HUES48 (cell line): ENCODE data around the gene SGCD.
"Not testable (repeated sequence)": the region's sequence is repeated elsewhere in the genome, so short reads cannot be mapped to it uniquely, and the experiment has no call there.

Source experiments
- H3K27ac ChIP-seq: one replicate; pipeline ENCODE4 v1.7.0; 2013; ENCODE audit warnings: low read depth, low read length, inconsistent platforms
- H3K27me3 ChIP-seq: 2 replicates; pipeline ENCODE4 v1.6.1; 2013; ENCODE audit warnings: mild to moderate bottlenecking, low read length; ENCODE audit not compliant: control insufficient read depth, insufficient read depth
- H3K36me3 ChIP-seq: 2 replicates; pipeline ENCODE4 v1.6.1; 2013; ENCODE audit warnings: low read length; ENCODE audit not compliant: control insufficient read depth, insufficient read depth
- H3K4me1 ChIP-seq: 2 replicates; pipeline ENCODE4 v1.6.1; 2013; ENCODE audit warnings: mild to moderate bottlenecking, low read length; ENCODE audit not compliant: control insufficient read depth, insufficient read depth
- H3K4me3 ChIP-seq: 2 replicates; pipeline ENCODE4 v1.5.1; 2013; ENCODE audit warnings: mild to moderate bottlenecking, low read depth, low read length
- H3K9ac ChIP-seq: 2 replicates; pipeline ENCODE4 v1.6.1; 2013; ENCODE audit warnings: mild to moderate bottlenecking, low read depth, low read length, moderate library complexity
- H3K9me3 ChIP-seq: 2 replicates; pipeline ENCODE4 v1.6.1; 2013; ENCODE audit warnings: low read length; ENCODE audit not compliant: control insufficient read depth, insufficient read depth

Gene SGCD

DNA sequence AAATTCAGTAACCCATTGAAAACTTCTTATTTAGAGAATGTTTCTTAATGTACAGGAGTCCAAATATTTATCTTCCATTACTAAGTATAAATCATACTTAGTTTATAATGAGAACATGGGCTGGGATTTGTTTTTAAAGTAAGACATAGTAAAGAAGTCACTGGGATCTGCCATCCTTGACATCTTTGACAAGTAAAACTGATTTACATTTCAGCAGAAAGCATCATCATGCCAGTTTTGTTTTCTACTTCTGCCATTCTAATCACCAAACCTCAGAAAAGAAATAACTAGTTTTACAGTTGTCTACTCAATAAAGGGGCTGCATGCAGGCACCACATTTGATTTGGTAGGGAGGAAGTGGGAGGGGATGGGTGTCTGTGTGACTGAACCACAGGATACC, 301.5 kb downstream of the SGCD start:
- Histone ChIP-seq H3K9me3 (no peaks in the 10 kb centered on the region), H3K4me3 (no peak overlapping the region)

GRCh38 chr5:156631005-156631404, 304.0 kb downstream of the SGCD start:
- no peak overlapping the region for H3K9ac ChIP-seq
- H3K27ac ChIP-seq, result no peak overlapping the region
- H3K36me3 ChIP-seq, result no peaks in the 10 kb centered on the region
- no peaks in the 10 kb centered on the region for H3K27me3 ChIP-seq
- no peaks in the 10 kb centered on the region for H3K4me1 ChIP-seq
- no peak overlapping the region for H3K4me3 ChIP-seq
- H3K9me3 ChIP-seq, result no peaks in the 10 kb centered on the region

More for the DNA sequence above, 301.5 kb downstream of the SGCD start:
- no peaks in the 10 kb centered on the region for H3K27me3 ChIP-seq
- no peak overlapping the region for H3K9ac ChIP-seq
- no peaks in the 10 kb centered on the region for H3K4me1 ChIP-seq
- H3K36me3 ChIP-seq, result no peaks in the 10 kb centered on the region
- no peak overlapping the region for H3K27ac ChIP-seq

- Histone ChIP-seq H3K4me1 (no peaks in the 10 kb centered on the region), H3K9me3 (no peaks in the 10 kb centered on the region), H3K4me3 (no peak overlapping the region)
Observed at GRCh38 chr5:156634301-156634700, 307.3 kb downstream of the SGCD start.

DNA sequence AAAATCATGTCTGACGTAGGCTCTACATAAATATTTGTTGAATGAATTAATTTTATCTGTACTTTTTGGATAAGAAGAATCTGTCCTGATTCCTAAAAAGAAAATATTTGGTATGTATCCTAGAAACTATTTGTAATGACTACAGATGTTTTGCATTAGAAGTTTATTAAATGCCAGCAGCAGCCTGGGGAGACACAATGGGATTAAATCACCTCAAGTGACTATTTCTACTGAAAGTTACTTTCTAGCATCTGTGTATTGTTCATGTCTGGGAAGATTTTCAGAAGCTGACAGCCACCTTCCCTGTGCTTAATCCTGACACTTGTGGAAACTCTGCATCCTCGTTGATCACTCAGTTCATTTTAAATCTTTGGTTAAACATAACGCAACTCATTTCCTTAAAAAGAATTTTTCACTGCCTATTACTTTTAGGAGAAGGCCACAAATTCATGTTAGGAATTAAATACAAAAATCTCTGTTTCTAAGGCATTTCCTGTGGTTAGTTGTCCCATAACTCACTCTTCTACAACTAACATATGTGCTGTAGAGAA, 313.8 kb downstream of the SGCD start:
- Histone ChIP-seq H3K4me3 (no peak overlapping the region), H3K27me3 (no peaks in the 10 kb centered on the region), H3K9me3 (no peaks in the 10 kb centered on the region), H3K27ac (no peak overlapping the region), H3K9ac (no peak overlapping the region), H3K36me3 (no peaks in the 10 kb centered on the region), H3K4me1 (no peaks in the 10 kb centered on the region)

More at GRCh38 chr5:156634301-156634700, 307.3 kb downstream of the SGCD start:
- no peak overlapping the region for H3K27ac ChIP-seq
- H3K9ac ChIP-seq, result no peak overlapping the region
- H3K36me3 ChIP-seq, result no peaks in the 10 kb centered on the region
- no peaks in the 10 kb centered on the region for H3K27me3 ChIP-seq

GRCh38 chr5:156641686-156642085, 314.7 kb downstream of the SGCD start:
- no peak overlapping the region for H3K4me3 ChIP-seq
- no peaks in the 10 kb centered on the region for H3K4me1 ChIP-seq
- H3K9ac ChIP-seq, result no peak overlapping the region
- H3K36me3 ChIP-seq, result no peaks in the 10 kb centered on the region
- no peaks in the 10 kb centered on the region for H3K27me3 ChIP-seq
- no peak overlapping the region for H3K27ac ChIP-seq
- H3K9me3 ChIP-seq, result no peaks in the 10 kb centered on the region

- peaks cover 4% of the 10 kb centered on the region; the same call in 1 of the 2 replicates for H3K4me1 ChIP-seq
- no peaks in the 10 kb centered on the region for H3K9me3 ChIP-seq
- no peak overlapping the region for H3K27ac ChIP-seq
- no peak overlapping the region for H3K9ac ChIP-seq
- no peaks in the 10 kb centered on the region for H3K27me3 ChIP-seq
- no peaks in the 10 kb centered on the region for H3K36me3 ChIP-seq
- no peak overlapping the region for H3K4me3 ChIP-seq
Observed at GRCh38 chr5:156647034-156647451, 320.1 kb downstream of the SGCD start.

DNA sequence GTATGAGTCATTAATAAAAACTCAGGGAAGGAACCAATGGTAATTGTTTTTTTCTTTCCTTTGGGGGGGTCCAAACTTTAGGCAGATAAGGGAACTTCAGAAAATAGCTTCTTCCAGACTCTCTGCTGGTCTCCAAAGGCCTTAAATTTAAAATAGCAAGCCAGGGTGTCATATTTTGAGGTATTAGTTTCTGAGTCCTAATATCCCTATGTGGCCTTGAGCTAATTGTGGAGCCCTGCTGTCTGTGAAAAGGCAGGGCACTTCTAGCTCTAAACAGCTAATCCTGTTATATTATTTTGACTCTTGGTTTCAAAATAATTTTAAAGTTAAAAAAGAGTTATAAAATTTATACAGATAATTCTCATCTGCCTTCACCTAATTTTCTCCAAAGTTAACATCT, 327.5 kb downstream of the SGCD start:
- Histone ChIP-seq H3K36me3 (no peaks in the 10 kb centered on the region), H3K9ac (no peak overlapping the region), H3K9me3 (no peaks in the 10 kb centered on the region), H3K4me1 (peaks cover 30% of the 10 kb centered on the region), H3K4me3 (no peak overlapping the region), H3K27ac (no peak overlapping the region), H3K27me3 (no peaks in the 10 kb centered on the region)

GRCh38 chr5:156655732-156656131, 328.8 kb downstream of the SGCD start:
- H3K27ac ChIP-seq, result peak overlapping the region; percentile 79
- H3K4me3 ChIP-seq, result 0 out of 2 replicates have a peak overlapping the region, but pooled peaks have one; percentile 15
- no peaks in the 10 kb centered on the region for H3K9me3 ChIP-seq
- no peak overlapping the region for H3K9ac ChIP-seq
- no peaks in the 10 kb centered on the region for H3K27me3 ChIP-seq
- no peaks in the 10 kb centered on the region for H3K36me3 ChIP-seq
- H3K4me1 ChIP-seq, result peaks cover 30% of the 10 kb centered on the region

DNA sequence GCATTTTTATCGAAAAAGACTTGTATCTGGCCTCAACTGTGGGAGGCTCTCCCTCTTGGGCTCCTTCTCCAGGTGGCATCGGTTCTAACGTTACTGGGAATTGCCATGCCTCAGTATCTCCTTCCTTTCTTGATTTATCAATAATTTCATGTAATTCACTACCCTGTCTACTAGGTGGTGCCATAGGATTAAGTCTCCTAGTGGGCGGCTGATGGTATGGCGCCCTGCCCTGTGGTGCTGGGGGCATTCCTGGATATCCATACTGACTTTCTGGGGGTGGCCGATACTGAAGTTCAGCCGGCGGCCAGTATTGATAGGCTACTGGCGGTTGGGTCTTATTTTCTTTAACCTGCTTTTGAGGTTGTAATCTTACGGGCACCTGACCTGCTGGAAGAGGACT, 337.9 kb downstream of the SGCD start:
- H3K36me3 ChIP-seq, H3K27ac ChIP-seq, H3K9me3 ChIP-seq, H3K9ac ChIP-seq, H3K27me3 ChIP-seq, H3K4me3 ChIP-seq, H3K4me1 ChIP-seq: not testable (repeated sequence)

GRCh38 chr5:156666686-156667085, 339.7 kb downstream of the SGCD start:
- not testable (repeated sequence) for H3K9me3 ChIP-seq, H3K27me3 ChIP-seq, H3K4me3 ChIP-seq, H3K36me3 ChIP-seq
- Histone ChIP-seq H3K4me1 (peaks cover 19% of the 10 kb centered on the region), H3K9ac (peak overlapping the region; percentile 54; the same call in 1 of the 2 replicates), H3K27ac (peak overlapping the region; percentile 20)

DNA sequence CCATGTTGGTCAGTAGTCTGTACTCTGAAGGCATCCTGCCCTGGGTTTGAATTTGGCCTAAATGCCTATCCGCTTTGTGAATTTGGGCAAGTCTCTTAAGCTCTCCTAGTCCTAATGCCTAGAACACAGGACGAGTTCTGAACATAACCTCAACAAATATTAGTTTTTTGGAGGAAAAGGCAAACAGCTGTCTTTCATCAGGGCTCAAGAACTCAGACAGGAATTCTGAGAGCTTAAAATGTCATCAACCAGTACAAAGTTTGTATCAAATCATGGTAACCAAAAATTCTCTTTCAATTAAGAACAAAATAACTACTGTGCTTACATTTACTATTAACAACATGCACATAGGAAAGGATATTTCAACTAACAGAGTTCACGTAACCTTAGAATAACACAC, 340.7 kb downstream of the SGCD start:
- H3K4me1 ChIP-seq, result peaks cover 19% of the 10 kb centered on the region
- no peak overlapping the region for H3K9ac ChIP-seq
- no peaks in the 10 kb centered on the region for H3K36me3 ChIP-seq
- no peak overlapping the region for H3K27ac ChIP-seq
- no peaks in the 10 kb centered on the region for H3K27me3 ChIP-seq
- no peaks in the 10 kb centered on the region for H3K9me3 ChIP-seq
- no peak overlapping the region for H3K4me3 ChIP-seq
